Measurements from ENCODE around the gene MRLN.
A peak's percentile ranks its signal among the peaks of the same experiment; 100 is the strongest.
"Not testable (repeated sequence)": the region's sequence is repeated elsewhere in the genome, so short reads cannot be mapped to it uniquely, and the experiment has no call there.

The MRLN gene

DNA sequence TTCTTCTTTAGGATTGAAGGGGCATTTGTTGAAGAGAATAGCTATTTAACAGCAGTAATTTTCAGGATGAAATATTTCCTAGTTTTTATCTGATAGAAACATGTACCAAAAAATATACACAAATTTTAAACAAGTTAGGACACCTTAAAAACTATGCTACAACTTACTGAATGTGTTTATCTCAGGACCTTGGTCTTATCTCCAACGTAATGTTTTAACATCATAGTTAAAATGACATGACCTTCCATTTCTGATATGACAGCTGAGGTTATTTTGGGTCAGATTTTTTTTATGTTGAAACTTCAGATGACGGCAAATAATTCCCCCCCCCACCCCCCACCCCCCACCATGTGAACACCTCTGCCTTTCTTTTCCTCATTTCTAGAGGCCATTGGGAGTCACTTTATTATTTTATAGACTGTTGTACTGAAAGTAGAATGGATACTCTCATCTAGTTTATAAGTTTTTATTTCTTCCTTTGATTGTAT lies 8.0 kb downstream of the MRLN start:
- DNase-seq (ENCODE audit: low read depth in 2 of 2), result no peak

DNA sequence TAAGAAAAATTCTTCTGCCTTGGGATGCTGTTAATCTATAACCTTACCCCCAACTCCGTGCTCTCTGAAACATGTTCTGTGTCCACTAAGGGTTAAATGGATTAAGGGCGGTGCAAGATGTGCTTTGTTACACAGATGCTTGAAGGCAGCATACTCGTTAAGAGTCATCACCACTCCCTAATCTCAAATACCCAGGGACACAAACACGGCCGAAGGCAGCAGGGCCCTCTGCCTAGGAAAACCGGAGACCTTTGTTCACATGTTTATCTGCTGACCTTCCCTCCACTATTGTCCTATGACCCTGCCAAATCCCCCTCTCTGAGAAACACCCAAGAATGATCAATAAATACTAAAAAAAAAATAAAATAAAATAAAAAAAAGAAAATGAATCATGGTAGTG lies 8.5 kb downstream of the MRLN start:
- DNase-seq (ENCODE audit: low read depth in 2 of 2), result not testable (repeated sequence)

- DNase-seq (ENCODE audit: low read depth in 2 of 2), result not testable (repeated sequence)
Observed at GRCh38 chr10:59744156-59744555, 9.1 kb downstream of the MRLN start.

DNA sequence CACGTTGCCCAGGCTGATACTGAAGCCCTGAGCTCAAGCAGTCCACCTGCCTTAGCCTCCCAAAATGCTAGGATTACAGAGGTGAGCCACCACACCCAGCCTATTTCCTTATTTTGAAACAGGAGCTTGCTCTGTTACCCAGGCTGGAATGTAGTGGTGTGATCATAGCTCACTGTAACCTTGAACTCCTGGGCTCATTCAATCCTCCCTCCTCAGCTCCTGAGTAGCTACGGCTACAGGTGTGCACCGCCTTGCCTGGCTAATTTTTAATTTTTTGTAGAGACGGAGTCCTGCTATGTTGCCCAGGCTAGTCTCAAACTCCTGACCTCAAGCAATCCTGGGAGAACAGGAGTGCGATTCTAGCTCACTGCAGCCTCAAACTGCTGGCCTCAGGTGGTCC lies 11.7 kb downstream of the MRLN start:
- no peak for DNase-seq (ENCODE audit: low read depth in 2 of 2)

DNA sequence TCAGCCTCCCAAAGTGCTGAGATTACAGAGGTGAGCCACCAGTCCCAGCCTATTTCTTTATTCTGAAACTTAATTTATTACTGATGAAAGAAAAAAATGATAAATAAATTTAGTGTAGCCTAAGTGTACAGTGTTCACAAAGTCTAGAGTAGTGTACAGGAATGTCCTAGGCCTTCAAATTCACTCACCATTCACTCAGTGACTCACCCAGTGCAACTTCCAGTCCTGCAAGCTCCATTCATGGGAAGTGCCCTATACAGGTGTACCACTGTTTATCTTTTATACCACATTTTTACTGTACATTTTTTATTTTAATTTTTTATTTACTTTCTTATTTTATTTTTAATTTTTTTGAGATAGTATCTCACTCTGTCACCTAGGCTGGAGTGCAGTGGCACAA lies 12.2 kb downstream of the MRLN start:
- no peak for DNase-seq (ENCODE audit: low read depth in 2 of 2)

DNA sequence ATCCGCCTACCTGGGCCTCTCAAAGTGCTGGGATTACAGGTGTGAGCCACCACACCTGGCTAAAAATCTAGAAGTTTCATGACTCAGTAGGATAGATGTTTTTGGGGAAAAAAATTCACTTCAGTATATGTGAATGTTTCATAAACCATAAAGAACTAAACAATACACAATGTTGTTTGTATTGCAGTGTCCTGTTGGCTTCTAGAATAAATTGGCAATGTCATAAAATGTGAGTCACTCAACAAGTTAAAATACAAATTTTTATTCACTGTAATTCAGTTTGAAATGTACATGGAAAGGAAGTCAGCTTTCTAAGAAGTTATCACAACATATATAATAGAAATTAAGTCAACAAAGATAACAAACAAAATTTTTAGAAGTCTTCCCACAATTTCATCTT lies 16.5 kb downstream of the MRLN start:
- no peak for DNase-seq (ENCODE audit: low read depth in 2 of 2)

- no peak for DNase-seq (ENCODE audit: low read depth in 2 of 2)
Observed at GRCh38 chr10:59735296-59735695, 18.0 kb downstream of the MRLN start.

DNA sequence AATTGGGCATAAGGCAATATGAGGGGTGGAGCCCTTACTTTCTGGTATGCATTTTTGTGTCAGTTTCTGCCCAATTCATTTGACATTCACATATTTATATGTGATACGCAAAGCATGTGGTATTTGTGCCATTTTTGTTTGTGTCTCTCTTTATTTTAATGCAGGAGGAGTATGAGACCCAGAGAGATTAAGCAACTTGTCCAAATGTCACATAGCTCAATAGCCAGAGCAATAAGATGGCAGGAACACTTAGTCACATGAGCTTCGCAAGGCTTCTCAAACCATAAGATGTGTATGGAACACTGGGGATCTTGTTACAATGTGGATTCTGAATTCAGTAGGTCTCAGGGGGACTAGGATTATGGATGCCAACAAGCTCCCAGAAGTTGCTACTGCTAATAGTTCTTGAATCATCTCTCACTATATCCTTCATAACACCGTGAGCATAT lies 19.2 kb downstream of the MRLN start:
- DNase-seq (ENCODE audit: low read depth in 2 of 2), result no peak

DNA sequence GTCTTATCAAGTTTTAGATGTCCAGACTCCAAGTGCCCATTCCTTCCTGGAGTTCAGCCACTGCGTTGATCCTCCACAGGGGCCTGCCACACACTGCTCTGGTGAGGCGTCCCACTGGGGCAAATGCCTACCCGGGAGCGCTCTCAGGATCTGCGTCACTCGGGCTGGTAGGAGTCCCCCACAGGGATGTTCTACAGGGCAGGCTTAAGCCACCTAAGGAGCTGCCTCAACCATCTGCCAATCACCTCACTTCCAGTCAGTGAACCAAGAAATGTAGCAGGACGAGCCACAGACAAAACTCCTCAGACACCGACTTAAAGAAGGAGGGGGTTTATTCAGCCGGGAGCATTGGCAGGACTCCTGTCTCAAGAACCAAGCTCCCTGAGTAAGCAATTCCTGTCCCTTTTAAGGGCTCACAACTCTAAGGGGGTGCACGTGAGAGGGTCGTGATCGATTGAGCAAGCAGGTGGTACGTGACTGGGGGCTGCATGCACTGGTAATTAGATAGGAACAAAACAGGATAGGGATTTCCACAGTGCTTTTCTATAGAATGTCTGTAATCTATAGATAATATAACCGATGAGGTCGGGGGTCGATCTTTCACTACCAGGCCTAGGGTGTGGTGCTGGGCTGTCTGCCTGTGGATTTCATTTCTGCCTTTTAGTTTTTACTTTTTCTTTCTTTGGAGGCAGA lies 19.8 kb downstream of the MRLN start:
- not testable (repeated sequence) for DNase-seq (ENCODE audit: low read depth in 2 of 2)

DNA sequence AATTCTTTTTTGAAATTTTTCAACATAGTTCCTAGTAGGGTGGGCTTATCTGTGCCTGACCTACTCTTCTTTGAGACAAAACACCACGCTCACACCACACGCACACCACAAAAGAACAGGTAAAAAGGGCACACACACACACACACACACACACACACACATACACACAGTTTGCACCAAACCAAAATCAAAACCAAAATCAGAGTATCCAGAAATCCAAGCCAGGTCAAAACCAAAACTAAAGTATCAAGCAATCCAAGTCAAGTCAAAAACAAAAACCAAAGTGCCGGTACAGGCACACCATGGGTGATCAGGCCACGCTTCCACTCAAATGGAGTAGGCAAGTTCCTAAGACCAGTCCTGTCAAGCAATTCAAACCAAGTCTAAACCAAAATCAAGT lies 20.4 kb downstream of the MRLN start:
- DNase-seq (ENCODE audit: low read depth in 2 of 2), result not testable (repeated sequence)

DNA sequence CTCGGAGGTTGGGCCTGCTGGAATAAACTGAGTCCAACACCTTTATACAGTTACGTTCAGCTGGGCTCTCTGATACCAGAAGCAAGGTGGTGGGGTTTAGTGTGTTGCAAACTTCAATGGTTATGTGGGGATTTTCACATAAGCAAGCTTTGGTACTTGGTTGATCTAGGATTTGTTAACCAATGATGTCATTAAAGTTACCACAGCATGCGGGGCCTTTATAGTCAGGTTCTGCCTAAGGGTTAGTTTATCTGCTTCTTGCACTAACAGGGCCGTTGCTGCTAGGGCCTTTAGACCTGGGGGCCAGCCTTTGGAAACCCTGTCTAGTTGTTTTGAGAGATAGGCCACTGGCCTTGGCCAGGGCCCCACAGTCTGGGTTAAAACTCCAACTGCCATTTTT lies 24.1 kb downstream of the MRLN start:
- DNase-seq (ENCODE audit: low read depth in 2 of 2), result not testable (repeated sequence)

DNA sequence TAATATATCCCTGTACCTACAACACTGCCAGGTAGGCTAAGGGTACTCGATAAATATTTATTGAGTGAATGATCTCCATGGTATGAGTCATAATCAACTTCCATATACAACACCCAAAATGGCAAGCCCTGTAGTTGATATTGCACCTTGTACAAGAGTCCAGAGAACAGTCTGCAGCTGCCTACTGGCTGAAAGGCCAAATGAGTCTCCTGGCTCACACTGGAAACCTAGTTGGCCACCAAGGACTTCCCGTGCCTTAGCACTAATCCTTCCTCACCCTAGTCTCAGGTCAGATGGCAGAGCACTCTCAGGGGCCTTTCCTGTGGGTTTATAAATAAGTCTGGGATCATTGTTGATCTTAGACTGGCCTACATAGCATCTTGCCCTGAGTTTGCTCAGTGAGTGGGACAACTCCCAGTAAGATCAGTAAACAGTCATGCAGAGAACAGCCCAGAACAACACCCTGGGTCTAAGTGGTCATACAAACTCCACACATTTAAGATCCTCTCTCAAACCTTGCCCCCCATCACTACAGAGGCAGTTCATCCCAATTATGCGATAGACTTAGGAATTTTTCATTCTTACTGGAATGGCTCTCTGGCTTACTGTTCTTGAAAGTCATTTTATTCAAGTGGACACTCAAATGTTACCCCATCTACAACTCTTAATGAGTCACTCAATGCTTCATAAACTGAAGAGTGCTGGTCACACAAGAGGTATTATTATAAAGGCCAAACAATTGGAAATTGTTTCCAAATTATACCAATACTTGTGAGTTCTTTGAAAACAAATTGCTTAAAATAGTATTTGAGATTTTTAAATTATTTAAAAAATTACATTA lies 28.9 kb downstream of the MRLN start:
- DNase-seq (ENCODE audit: low read depth in 2 of 2), result no peak

GRCh38 chr10:59720377-59720776 lies 32.9 kb downstream of the MRLN start:
- no peak for DNase-seq (ENCODE audit: low read depth in 2 of 2)

DNA sequence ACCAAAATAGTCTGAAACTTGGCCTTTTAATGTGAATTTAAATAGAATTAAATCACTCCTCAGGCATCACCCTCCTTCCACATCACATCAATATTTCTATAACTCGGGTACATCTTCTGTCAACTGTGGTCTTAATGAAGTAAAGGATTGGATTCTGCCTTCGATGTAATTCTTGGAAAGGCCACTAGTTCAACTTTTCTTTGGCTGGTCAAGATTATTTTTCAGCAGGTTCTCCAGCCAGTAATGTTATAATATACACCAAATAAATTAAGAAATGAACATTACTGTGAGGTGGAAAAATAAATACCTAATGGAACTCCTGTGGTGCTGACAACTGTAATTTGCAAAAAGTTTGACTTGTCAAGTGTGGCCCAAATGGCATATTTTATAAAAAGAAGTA lies 33.9 kb downstream of the MRLN start:
- DNase-seq (ENCODE audit: low read depth in 2 of 2), result no peak

DNA sequence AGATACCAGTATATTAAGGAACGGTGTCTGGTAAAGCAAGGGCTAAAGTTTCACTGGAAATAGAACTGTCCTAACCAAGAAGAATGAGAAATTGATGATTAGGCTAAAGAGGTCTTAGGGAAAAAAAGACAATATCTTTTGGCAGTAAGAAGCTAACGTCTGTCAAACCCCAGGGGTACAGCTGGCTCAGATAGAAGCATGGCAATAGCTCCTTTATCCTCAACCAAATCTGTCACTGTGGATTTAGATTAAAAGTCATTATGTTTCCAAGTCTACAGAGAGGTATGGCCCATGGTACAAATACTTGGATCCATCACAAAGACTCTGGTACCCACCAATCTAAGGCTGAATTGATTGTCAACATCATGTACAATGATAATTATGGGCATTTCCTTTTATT lies 35.0 kb downstream of the MRLN start:
- DNase-seq (ENCODE audit: low read depth in 2 of 2), result no peak

DNA sequence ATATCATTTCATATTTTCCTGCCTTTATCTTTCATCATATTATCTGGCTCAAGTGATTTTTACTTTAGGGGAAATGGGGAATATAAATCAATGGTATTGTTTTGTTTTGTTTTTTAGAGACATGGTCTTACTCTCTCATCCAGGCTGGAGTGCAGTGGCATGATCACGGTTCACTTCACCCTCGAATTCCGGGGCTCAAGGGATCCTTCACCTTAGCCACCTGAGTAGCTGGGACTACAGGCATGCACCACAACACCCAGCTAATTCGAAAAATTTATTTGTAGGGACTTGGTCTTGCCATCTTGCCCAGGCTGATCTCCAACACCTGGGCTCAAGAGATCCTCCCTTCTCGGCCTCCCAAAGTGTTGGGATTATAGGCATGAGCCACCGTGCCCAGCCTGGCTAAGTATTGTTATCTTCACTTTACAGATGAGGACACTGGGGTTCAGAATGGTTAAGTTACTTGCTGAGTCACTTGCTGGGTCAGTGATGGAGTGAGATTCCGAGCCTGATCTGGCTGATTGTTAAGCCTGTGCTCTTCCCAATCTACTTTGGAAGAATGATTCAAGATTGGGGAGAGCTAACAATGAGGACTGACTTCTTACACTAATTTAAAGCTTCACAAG lies 39.9 kb downstream of the MRLN start:
- no peak for DNase-seq (ENCODE audit: low read depth in 2 of 2)

DNA sequence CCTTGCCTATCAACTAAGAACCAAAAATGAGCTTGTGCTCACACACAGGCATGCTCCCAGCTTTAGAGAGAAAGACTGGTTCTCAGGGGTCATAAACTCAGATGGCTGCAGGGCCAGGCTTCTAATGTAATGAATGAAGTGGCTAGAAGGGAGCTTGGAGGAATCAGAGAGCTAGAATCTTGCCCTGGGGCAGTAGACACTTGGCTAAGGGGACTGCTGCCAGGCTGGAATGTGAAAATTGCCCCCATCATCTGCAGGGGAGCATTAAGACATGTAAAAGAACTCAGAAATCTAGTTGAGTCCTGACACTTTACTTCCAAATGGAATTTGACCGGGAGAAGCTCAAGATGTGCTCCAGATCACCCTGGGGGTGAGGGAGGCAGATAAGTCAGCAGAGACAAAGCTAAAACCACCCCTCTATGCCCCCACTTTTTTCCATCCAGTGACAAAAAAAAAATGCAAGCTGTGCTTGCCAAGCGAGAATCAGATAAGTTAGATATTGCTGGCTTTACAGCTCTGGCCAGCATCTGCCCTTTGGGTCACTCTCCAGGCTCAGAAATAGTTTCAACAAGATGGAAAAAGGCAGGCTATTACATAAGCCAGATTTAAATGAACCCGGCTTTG lies 41.3 kb downstream of the MRLN start:
- no peak for DNase-seq (ENCODE audit: low read depth in 2 of 2)

- peak in 1 of 2 donors; percentile 24 for DNase-seq (ENCODE audit: low read depth in 2 of 2)
Observed at GRCh38 chr10:59709395-59710125, 43.7 kb downstream of the MRLN start, which contains the start of gene SLC16A9. SLC16A9 (minus strand) TSS chr10:59709850; CDS start chr10:59684291, 25,559 bp downstream.

DNA sequence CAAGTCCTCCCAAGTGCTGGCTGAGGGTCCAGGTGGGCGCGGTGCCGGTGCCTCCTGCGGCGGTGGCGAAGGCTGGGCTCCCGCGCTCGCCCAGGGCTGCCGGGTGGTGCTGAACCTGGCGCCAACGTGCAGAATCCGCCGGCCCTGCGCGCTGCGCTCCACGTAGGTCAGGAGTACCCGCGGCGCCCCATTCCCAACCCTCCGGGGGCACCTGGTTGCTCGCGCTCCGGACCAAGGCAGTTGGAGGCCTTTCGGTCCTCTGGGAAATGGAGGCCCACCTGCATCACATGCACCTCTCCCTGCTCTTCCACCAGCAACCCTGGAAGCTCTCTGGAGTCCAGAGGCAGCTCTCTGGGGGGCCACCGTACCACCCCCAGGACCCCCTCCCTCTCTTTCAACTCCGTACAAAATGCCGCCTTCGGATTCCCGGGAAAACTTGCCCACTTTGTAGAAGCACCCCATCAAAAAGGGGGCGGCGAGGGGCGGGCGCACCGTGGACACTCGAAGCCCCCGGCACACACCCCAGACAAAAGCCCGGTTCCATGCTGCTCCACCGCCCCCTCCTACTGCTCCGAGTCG lies 44.4 kb downstream of the MRLN start:
- no peak for DNase-seq (ENCODE audit: low read depth in 2 of 2)

DNA sequence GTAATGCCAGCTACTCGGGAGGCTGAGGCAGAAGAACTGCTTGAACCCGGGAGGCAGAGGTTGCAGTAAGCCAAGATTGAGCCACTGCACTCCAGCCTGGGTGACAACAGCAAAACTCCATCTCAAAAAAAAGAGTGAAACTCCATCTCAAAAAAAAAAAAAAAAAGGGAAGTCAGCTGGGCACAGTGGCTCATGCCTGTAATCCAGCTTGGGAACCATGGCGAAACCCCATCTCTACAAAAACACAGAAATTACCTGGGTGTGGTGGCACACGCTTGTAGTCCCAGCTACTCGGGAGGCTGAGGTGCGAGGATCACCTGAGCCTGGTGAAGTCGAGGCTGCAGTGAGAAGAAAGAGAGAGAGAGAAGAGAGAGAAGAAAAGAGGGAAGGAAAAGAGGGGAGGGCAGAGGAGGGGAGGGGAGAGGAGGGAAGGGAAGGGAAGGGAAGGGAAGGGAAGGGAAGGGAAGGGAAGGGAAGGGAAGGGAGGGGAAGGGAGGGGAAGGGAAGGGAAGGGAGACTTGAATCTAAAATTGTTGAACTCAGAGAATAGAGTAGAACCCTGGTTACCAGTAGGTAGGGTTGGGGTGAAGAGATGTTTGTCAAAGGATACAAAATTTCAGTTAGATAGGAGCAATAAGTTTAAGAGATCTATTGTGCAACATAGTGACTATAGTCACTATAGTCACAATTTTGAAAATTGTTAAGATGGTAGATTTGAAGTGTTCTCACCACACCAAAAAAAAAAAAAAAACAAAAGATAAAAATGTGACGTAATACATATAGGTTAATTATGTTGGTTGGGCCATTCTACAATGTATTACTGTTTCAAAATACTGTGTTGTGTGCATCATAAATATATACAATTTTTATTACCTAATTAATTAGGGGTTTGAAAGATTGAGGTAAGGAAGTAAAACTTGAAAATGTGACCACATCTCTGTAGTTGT lies 46.1 kb downstream of the MRLN start:
- no peak for DNase-seq (ENCODE audit: low read depth in 2 of 2)
